ENCODE data around the gene TBC1D10B.

Gene TBC1D10B

DNA sequence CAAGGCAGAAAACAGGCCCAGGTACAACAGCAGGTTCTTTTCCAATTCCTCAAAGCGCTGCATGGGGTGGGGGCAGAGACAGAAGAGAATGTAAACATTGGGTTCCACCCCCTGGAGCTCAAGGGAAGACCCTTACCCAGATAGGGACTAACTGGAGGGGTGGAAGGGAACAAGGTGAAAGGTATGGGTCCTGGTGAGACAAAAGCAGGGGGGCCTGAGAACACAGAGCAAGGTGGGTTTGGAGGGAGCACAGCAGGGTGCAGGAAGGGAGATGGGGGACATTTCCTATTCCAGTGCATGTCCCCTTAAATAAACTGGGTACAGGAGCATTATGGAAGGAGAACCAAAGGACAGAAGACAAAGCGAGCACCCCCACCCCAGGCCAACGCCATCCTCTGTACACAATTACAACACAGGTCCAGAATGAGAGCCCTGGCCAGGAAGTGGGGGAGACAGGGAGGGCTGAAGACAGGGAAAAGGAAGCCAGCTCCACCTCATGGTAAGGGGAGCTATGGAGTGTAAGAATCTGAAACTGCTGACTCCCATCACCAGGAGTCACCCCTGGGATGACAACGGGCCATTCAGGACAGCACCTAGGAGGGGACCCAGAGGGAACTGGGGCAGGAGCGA is 13.1 kb downstream of the TBC1D10B start:
- POLR2A ChIA-PET, result interaction anchor here (0.6 to 2.4 kb wide), 3 partner anchors 13 to 38 kb away, joined by 3 to 11 read pairs (median 3); partner anchors contain the start of gene TBC1D10B
- TF ChIP-seq, protein P1, sequence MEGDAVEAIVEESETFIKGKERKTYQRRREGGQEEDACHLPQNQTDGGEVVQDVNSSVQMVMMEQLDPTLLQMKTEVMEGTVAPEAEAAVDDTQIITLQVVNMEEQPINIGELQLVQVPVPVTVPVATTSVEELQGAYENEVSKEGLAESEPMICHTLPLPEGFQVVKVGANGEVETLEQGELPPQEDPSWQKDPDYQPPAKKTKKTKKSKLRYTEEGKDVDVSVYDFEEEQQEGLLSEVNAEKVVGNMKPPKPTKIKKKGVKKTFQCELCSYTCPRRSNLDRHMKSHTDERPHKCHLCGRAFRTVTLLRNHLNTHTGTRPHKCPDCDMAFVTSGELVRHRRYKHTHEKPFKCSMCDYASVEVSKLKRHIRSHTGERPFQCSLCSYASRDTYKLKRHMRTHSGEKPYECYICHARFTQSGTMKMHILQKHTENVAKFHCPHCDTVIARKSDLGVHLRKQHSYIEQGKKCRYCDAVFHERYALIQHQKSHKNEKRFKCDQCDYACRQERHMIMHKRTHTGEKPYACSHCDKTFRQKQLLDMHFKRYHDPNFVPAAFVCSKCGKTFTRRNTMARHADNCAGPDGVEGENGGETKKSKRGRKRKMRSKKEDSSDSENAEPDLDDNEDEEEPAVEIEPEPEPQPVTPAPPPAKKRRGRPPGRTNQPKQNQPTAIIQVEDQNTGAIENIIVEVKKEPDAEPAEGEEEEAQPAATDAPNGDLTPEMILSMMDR (IDR thresholded peaks at IDR 0.05; ENCODE audit: control extremely low read depth, extremely low read depth, low read depth, missing control alignments), result no peak
- DNase-seq (ENCODE audit: extremely low spot score), result no peak

DNA sequence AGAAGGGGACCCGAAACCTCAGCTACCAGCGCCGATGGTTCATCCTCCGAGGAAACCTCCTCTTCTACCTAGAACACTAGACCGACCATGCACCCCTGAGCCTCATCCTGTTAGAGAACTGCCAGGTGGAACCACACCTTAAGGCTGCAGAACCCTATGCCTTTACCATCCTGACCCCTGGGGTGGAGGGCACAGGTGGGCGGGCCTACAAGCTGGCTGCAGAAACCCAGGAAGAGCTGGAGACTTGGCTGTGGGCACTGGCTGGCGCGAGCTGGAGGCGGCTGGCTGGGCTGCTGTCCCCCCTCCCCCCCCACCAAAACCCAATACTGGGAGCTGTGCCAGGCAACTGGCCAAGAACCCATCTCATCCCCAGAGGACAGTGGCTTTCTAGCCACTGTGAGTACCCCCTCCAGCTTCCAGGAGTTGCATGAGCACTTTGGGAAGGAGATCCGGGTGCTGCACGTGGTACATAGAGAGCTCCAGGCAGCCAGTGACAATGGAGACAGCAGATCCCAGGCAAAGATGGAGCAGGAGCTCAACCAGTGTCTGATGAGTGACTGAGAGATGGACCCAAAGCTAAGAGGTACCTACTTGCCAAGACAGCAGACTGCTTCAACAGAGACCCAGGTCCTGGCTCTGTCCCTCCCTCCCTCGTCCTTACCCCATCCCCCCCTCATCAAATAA is 13.8 kb downstream of the TBC1D10B start:
- ChIA-PET CTCF (interaction anchor here (0.9 to 3.4 kb wide), 4 partner anchors 9 to 73 kb away, joined by 4 to 14 read pairs (median 7); partner anchors contain the start of gene DCTPP1), POLR2A (interaction anchor here (0.6 to 2.4 kb wide), 3 partner anchors 13 to 38 kb away, joined by 3 to 11 read pairs (median 3); partner anchors contain the start of gene TBC1D10B)
- DNase-seq (ENCODE audit: extremely low spot score), result no peak
- TF ChIP-seq, protein P1 (IDR thresholded peaks at IDR 0.05; ENCODE audit: control extremely low read depth, extremely low read depth, low read depth, missing control alignments), result no peak

More for the DNA sequence above, 13.1 kb downstream of the TBC1D10B start:
- CTCF ChIA-PET, result interaction anchor here (0.9 to 3.4 kb wide), 4 partner anchors 8 to 73 kb away, joined by 4 to 14 read pairs (median 7); partner anchors contain the start of gene DCTPP1

DNA sequence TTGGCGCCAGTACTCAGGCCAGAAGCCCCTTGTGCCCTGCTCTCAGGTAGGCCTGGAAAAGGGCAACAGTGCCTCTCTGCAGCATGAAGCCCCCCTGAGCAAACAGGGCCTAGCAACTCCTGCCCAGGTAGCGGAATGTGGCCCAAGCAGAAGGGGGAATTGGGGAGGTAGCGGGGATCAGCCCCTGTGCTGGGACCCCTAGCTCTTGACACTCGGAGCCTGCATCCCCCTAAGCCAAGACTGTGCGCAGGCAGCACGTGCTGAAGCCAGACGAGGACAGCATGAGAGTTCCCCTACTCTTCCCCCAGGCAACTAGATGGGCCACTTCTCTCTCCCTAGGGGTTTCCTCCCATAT is 14.4 kb downstream of the TBC1D10B start:
- TF ChIP-seq, protein P1 (IDR thresholded peaks at IDR 0.05; ENCODE audit: control extremely low read depth, extremely low read depth, low read depth, missing control alignments), result no peak
- CTCF ChIA-PET, result interaction anchor here (1.9 to 3.4 kb wide), 2 partner anchors 12 to 15 kb away, joined by 9 to 14 read pairs; no protein-coding TSS in a partner anchor
- DNase-seq (ENCODE audit: extremely low spot score), result no peak
- POLR2A ChIA-PET, result interaction anchor here (0.9 to 2.4 kb wide), 3 partner anchors 12 to 15 kb away, joined by 3 to 11 read pairs (median 5); partner anchors contain the start of gene TBC1D10B

DNA sequence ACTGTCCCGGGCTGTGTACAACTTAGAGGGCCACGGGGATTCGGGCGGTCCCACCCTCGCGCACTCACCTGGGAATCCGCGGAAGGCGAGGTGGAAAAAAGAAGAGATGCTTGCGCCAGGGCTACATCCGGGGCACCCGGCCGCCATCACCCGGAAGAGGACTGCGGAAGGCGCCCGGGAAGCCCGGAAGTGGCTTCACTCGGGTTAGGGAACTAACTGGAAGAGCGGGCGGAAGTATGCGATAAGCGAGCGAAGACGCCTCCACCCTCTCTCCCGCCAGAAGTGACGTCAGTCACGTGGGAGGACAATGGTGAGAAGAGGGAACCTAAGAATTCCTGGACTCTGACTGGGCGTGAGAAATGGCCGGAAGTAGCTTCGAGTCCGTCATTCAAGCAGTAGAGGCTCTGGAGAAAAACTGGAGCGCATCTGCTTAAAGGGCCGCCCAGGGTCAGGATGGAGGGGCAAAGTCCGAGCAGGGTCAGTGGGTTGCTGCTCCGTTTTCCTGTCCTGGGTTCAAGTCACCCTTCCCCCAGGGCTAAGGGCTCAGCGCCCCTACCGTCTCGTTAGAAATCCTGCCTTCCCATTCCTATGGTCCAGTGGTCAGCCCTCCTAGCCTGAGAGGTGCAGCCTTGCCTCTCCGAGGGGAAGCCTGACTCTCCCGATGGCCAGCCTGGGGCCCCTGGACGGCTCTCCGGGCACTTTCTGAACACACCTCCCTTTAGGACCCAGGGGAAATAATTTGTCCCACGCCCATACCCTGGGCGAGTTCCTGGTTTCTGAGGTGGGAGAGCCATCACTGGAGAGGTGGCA is 14.9 kb downstream of the TBC1D10B start, which contains the start of gene CD2BP2:
TSS of gene CD2BP2 (minus strand) at position 165 of the 810 bp plus-strand sequence. CDS start 627 bp downstream, outside the sequence.
- peak; percentile 93 for DNase-seq (ENCODE audit: extremely low spot score)
- ChIA-PET CTCF (interaction anchor here (1.1 to 3.4 kb wide), 6 partner anchors 10 to 303 kb away, joined by 3 to 14 read pairs (median 4); partner anchors contain the start of gene FBRS), POLR2A (interaction anchor here (1.7 to 2.4 kb wide), 2 partner anchors 13 to 15 kb away, joined by 5 to 11 read pairs; partner anchors contain the start of gene TBC1D10B)
- TF ChIP-seq, protein P1 (IDR thresholded peaks at IDR 0.05; ENCODE audit: control extremely low read depth, extremely low read depth, low read depth, missing control alignments), result no peak

DNA sequence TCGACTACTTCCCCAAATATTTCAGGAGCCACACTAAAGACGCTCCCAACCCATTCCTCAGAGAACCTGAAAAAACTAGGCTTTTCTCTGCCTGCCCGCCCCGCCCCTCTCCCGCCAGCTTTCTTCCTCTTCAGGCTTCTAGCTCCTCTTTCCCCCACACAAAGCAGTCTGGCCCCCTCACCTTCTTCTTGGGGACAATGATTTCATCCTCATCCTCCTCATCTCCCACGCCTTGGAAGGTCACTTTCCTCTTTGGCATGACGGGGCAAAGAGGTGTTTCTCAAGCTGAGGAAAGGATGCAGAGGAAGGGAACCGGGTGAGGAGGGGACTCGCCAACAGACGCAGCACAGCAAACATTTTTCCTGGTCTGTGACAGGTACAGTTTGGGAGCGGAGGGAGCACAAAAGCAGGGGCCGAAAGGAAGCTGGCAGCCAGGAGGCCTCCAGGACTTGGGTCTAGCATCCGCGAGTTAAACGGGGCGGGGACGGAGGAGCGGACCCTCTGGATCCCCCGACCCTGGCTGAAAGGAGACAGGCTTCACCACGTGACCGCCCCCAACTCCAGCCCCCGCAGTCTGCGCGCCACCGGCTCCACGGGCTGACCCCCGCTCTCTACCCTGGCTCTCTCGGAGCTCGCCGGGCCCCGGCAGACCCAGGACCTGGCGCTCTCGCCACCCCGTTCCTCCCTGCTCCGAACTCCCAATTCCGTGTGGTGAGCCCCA is 15.7 kb downstream of the TBC1D10B start:
- CTCF ChIA-PET, result interaction anchor here (1.1 to 3.4 kb wide), 6 partner anchors 11 to 304 kb away, joined by 3 to 14 read pairs (median 4); partner anchors contain the start of gene FBRS
- POLR2A ChIA-PET, result interaction anchor here (1.7 to 2.4 kb wide), 2 partner anchors 14 to 16 kb away, joined by 5 to 11 read pairs; partner anchors contain the start of gene TBC1D10B
- DNase-seq (ENCODE audit: extremely low spot score), result no peak
- TF ChIP-seq, protein P1 (IDR thresholded peaks at IDR 0.05; ENCODE audit: control extremely low read depth, extremely low read depth, low read depth, missing control alignments), result no peak

All from GM10248 (cell line).